Stomach (tissue), 4 donors: ENCODE measurements around the gene ADGRG4.

Experiments used
- CTCF ChIP-seq, 7 experiments: fragments of 450-650 bp in 4 of 7; fragments of 200-600 bp in 3 of 7; sonication (generic) in 3 of 7; IDR thresholded peaks; one replicate each; pipeline ENCODE4 v1.5.1; 2016 to 2019; ENCODE audit warnings: antibody characterized with exemption in 7 of 7, control low read depth in 2 of 7, mild to moderate bottlenecking in 1 of 7
- EP300 ChIP-seq: sonication (generic); formaldehyde crosslinking; IDR thresholded peaks from one replicate; pipeline ENCODE4 v1.6.1; 2017; ENCODE audit warnings: antibody characterized with exemption
- POLR2AphosphoS5 ChIP-seq, 3 donors: sonication (generic); formaldehyde crosslinking; IDR thresholded peaks; one replicate each; pipeline ENCODE4 v1.6.1; 2016; ENCODE audit warnings: antibody characterized with exemption in 3 of 3

DNA sequence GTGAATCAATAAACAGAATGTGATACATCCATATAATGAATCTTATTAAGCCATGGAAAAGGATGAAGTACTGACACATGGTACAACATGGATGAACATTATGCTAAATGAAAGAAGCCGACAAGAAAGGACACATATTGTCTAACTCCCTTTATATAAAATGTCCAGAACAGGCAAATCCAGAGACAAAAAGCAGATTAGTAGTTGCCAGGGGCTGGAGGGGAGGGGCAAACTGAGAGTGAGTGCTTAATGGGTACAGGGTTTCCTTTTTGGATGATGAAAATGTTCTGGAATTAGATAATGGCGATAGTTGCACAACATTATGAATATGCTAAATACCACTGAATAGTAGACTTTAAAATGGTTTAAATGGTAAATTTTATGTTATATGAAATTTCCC is 17.4 kb downstream of the ADGRG4 start:
- TF ChIP-seq CTCF (IDR thresholded peaks at IDR 0.05) (no peak), EP300 (no peak), POLR2AphosphoS5 (IDR thresholded peaks at IDR 0.05) (no peak)
